ENCODE measurements around the gene EPHA2.
"Not testable (repeated sequence)": the region's sequence is repeated elsewhere in the genome, so short reads cannot be mapped to it uniquely, and the experiment has no call there.

EPHA2 gene

DNA sequence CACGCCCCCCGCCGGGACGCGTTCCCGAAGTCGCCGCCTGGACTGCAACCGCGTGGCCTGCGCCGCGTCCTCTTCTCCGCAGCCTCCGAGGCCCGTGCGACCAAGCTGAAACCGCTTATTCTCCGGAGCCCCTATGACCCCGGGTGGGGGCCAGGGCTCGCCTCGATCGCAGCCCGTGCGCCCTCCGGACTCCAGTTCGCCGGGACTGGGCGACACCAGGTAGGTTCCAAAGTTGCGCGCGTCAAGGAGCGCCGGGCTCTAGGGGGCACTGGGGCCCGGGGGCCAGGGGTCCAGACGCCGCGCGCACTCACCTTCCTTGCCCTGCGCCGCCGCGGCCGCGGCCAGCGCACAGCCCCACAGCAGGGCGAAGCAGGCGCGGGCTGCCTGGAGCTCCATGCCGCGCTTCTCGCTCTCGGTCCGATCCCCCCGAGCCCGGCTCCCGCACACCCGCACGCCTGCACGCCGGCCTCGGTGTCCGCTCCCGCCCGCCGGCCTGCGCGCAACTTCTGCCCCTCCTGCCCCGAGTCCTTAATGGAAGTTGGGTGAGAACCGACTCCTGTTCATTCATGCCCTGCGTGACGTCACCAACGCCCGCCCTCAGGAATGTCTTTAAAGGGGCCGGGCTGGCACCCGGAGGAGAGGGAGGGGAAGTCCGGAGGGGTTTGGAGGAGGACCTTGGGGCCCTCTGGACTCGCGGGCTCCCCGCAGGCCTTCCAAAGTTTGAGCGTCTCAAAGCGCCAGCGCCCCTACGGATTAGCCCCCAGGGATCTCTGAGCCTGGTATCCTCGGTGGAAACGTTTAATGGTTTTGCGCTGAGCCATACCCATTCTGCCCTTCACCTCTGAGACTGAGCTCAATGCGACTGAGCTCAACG, at the start of gene EPHA2:
TSS of gene EPHA2 (minus strand) at position 533 of the 874 bp plus-strand sequence. CDS start at position 396, 137 bp downstream.
- FAIRE-seq = no peak

DNA sequence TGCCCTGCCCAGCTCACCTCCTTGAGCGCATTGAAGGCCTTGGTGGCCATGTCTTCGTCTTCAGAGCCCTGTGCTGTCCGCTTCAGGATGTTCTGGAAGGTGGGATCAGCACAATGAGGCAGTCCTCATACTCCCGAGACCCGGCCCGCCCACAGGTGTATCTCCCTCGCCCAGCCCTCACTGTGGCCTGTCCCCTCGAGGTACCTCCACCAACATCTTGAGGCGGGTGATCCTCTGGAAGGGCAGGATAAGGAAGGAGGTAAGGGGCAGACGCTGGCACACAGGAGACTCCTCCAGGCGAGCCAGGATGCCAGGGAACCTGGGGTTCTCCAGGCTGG, 49.4 kb upstream of the EPHA2 start:
- FAIRE-seq = no peak

DNA sequence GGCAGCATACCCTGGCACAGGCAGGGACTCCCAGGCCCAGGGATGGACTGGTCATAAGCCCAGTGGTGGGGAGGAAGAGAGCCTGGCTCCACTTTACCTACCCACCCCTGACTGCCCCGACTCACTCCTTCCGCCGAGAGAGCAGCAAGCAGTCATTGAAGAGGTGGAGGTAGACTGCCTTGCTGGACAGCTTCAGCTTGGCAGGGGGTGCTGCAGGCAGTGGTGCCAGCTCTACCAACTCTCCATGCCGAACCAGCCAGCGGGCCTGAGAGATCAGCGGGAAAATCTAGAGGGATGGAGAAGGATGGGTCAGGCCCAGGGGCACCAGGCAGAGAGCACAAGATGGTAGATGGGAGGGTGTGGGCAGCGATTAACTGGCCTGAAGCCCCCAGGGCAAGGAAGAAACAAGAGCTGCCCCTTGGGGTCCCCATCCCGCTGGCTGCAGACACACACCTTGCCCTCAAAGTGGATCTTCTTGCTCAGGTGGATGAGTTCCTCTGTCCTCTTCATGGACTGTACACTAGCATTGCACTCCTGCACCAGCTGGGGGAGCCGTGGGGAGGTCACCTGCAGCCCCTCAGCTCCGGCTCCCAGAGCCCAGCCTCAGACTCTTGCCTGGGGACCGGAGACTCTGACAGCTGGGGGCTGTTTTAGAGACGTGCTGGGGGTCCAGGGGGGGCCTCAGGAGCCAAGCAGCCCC, 48.9 kb upstream of the EPHA2 start:
- no peak for FAIRE-seq

DNA sequence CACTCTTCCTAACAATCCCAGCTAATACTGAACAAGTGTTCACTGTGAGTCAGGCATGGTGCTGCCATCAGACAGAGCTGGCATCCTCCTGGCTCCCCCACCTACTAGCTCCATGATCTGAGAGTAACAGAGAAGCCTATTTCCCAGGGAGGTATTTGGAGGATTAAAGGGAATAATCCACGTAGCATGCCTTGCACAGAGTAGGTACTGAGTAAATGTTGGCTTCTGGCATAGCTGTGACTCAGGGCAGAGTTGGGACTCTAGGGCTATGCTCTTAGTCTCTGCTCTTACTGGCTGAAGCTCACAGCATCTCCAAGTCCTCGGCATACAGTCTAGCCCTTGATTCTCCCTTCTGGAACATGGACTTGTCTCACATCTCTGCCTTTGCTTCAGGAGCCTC, 48.3 kb upstream of the EPHA2 start:
- no peak for FAIRE-seq

DNA sequence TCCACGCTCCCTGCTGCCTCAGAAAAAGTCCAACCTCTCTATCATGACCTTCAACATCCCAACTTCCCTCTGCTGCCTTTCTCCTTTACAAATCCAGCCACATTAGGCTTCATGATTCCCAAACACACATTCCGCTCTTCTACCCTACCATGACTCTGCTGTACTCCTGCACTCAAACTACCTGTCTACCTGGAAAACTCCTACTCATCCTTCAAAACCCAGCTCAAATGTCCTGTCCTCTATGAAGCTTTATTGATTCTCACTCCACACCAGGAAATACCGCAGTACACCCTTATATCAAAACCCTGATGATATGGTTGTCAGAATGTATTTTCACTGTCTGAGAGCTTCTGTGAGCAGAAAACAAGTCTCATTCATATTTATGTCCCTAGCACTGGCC, 47.7 kb upstream of the EPHA2 start:
- FAIRE-seq = no peak

DNA sequence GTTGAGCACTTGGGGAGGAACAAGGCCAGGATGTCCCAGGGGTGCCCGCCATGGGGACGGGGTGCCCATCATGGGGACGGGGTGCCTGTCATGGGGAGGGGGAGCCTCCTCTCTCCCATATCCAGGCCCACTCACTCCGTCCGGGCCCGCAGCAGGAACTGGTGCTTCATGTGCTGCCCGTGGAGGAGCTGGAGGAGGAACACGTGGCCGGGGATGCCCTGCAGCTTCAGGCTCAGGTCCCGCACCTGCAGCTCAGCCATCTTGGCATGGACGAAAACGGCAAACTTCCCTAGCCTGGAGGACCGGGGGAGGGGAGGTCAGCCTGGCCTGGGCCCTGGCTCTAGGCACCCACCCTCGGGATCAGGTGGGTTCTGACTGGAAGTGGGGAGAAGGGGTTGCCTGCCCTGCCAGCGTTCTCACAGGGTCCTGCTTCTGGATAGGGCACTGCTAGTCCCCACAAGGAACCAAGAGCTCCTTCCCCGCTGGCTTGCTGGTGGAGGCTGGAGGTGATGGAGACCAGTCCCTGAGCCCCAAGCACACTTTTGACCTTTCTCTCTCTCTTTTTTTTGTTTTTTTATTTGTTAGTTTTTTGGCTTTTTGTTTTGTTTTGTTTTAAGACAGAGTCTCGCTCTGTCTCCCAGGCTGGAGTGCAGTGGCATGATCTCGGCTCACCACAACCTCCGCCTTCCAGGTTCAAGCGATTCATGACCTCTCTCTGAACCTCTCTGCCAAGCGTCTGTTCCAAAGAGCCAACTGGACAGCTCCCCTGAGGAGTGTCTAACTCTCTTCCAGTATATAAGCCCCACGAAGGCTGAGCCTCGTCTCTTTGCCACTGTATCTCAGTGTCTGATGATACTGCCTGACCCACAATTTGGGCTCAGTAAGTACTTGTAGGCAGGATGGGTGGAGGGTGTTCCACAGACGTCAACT, 46.7 kb upstream of the EPHA2 start:
- no peak for FAIRE-seq

DNA sequence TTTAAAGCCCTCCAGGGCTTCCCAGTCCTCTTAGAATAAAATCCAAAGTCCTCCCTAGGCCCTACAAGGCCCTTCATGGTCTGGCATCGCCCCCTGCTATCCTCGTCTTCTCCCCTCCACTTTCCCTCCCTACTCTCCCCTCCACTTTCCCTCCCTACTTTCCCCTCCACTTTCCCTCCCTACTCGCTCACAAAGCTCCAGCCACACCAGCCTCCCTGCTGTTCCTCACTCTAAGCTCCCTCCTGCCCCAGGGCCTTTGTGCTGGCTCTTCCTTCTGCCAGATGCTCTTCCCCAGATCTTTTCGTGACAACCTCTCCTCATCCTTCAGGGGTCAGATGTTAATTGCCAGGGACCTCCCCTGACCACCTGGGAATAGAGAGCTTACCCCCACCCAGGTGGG, 43.8 kb upstream of the EPHA2 start:
- no peak for FAIRE-seq

DNA sequence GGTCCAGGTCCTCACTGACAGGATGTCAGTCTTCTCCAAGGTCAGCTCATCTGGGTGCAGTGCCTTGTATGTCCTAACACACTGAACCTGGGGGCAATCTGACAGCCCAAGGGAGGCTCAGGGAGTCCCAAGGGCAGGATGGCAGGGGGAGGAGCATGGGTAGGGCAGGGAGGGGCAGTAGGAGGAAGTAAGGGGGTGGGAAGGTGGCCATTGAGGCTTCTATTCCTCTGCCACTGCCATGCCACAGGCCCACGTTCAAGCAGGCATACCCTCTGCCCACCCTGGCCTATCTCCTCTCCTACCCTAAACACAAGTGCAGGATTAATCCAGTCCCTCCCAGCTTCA, 43.3 kb upstream of the EPHA2 start:
- no peak for FAIRE-seq

DNA sequence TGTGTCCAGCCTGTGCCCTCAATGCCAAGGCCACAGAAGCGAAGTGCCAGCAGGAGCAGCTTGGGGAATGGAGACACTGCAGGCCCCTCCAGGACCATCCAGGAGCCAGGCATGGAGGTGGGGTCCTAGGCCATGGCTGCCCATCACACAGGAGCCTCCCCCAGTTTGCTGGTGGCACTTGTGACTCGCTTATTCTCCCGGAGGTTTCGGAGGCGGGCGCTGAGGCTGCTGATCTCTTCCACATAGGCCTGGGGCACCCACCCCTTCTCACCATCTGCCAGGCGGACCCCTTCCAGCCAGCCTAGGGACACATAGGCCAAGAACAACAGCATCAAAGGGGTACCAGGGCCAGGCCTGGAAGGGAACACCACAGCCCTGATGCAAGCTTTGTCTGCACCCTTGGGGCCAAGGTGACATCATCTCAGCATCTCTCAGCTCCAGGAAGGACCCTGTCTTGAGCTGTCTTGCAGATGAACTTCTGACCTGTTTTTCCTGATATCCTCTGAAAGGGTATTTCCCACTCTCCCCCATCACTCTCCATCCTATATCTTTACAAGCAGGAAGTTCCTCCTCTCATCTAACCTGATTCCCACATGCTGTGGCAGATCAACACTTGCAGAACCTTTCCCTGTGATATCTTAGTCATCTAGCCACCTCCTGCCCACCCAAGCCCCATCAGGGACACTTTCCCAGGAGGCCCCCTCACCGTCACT, 42.7 kb upstream of the EPHA2 start:
- no peak for FAIRE-seq

DNA sequence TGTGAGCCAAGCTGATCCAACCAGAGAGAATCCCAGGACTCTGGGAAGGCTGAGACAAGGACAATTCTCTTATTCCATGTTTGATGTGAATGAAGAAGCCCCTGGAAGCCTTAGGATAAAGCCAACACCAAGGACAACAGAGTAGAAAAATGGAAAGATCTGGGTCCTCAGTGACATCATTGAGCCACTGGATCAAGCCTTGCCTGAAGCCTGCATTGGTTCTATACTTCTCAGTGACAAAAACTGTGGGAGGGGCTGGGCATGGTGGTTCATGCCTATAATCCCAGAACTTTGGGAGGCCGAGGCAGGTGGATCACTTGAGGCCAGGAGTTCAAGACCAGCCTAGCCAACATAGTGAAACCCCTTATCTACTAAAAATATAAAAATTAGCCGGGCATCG, 41.0 kb upstream of the EPHA2 start:
- no peak for FAIRE-seq

DNA sequence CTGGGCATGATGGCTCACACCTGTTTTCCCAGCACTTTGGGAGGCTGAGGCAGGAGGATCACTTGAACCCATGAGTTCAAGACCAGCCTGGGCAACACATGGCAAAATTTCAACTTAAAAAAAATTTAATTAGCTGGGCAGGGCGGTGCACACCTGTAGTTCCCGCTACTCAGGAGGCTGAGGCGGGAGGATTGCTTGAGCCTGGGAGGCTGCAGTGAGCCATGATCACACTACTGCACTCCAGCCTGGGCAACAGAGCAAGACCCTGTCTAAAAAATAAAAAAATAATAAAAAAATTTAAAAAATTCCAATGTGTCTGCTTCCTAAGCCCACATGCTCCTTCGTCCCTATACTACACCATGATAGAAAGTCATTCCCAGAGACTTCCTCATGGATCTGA, 40.3 kb upstream of the EPHA2 start:
- FAIRE-seq = not testable (repeated sequence)

DNA sequence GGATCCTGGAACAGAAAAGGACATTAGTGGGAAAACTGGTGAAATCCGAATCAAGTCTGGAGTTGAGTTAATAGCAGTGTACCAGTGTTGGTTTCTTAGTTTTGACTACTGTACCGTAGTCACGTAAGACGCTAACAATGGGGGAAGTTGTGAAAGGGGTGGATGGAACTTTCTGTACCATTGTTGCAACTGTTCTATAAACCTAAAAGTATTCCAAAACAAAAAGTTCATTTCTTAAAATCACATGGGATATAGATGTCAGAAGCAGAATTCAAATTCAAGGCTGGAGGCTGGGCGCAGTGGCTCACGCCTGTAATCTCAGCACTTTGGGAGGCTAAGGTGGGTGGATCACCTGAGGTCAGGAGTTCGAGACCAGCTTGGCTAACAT, 39.6 kb upstream of the EPHA2 start:
- FAIRE-seq = no peak

DNA sequence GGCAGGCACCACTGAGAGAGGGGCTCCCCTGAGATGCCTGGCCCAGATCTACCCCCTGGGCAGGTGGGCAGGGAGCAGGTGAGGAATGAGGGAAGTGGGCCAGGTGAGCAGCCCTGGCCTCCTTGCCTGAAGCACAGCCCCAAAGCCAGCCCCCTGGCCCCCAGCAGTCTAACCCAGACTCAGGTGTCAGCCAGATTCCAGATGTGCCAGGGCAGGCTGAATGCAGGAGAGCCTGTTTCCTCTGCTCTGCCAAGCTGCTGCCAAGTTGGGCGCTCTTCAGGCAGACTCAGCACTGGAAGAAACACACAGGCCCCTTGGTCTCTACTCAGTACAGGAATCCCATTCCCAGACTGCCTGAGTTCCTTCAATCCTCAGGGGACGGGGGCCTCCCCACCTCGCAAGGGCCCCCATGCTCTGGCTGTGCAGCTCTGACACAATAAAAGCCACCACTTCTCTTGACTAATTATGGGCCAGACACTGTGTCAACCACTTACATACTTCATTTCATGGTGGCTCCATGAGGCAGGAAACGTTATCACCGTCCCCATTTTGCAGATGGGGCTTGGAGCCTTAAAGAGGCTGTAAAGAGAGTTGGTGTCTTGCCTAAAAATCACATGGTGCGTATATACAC, 36.2 kb upstream of the EPHA2 start:
- FAIRE-seq = no peak

DNA sequence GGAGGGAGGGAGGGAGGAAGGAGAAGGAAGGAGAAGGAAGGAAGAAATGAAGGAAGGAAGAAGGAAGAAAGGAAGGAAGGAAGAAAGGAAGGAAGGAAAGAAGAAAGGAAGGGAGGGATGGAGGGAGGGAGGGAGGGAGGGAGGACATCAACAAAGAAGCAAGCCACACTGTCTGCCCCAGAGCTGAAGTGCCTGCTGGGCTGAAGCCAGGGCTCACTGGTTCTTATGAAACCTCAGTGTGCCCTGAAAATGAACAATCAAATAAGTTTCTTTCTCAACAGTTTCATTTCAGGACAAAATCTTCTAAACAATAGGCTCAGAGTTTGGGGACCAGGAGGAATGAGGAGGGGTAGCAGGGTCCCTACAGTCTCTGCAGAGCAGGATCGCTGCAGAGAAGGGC, 35.4 kb upstream of the EPHA2 start:
- FAIRE-seq = no peak

DNA sequence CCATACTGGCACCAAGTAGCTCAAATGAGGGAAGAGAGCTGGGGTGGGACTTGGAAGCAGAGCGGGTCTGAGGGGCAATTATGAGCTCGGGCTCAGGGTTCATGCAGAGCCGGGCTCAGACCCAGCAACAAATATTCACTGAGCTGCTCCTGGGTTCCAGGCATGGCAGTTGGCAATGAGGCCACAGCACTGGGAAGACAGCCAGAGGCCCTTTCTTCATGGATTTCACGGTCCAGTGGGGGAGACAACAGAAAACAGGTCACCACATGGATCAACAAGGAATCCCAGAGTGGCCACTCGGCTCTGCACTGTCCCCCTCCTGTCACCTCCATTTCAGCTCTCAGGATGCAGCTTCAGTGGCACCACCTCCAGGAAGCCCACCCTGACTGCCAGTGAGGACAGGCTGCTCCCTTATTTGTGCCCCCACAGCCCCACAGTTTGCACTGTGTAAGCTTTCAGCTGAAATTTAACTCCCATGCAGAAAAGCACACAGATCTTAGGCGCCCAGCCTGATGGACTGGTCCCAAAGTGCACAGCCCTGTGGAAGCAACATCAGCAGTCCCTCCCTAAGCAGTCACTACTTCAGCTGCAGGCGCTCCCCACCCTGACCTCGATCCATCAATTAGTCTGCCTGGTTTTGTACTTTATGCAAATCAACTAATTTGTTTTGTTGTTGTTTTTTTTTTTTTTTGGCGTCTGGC, 34.2 kb upstream of the EPHA2 start:
- peak; percentile 21 for FAIRE-seq

DNA sequence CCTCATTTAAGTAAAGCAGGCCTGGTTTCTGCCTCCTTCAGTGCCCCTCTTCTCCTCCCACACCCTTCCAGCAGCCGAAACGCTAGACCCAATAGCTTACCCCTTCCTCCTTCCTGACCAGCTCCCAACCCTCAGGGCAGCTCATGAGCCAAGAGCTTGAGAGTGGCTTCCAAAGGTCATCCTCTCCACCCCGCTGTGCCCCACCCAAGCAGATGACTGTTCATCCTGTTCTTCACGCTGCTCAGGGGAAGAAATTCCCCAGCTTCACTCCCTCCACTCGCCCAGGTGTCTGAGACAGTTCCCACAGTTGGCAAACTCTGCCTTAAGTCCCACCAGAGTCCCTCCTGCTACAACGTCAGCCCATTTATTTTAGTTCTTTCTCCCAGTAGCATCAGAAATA, 33.1 kb upstream of the EPHA2 start:
- FAIRE-seq = no peak

DNA sequence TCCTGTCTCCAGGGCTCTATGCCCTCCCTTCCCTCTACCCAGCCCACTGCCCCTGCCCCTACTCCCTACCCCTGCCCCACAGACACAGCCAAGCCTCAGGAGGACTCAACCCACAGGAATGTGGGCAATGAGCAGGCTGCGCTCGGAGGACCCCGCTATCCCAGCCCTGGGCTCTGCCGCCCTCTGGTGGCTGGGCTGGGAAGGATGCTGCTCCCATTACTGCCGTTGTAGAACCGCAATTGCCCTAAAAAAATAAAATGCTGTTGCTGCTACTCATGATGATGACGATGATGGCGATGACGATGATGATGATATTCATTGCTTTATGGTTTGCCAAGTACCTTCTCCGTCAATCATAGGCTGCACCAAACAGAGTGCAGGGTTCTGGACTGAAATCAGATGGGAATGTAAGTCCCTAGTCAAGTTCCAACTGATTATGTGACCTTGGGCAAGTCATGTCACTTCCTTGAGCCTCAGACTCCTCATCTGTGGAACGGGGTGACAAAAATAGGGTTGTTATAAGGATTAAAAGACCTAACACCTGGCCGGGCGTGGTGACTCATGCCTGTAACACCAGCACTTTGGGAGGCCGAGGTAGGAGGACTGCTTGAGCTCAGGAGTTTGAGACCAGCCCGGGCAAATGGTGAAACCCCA, 32.0 kb upstream of the EPHA2 start:
- FAIRE-seq = no peak

DNA sequence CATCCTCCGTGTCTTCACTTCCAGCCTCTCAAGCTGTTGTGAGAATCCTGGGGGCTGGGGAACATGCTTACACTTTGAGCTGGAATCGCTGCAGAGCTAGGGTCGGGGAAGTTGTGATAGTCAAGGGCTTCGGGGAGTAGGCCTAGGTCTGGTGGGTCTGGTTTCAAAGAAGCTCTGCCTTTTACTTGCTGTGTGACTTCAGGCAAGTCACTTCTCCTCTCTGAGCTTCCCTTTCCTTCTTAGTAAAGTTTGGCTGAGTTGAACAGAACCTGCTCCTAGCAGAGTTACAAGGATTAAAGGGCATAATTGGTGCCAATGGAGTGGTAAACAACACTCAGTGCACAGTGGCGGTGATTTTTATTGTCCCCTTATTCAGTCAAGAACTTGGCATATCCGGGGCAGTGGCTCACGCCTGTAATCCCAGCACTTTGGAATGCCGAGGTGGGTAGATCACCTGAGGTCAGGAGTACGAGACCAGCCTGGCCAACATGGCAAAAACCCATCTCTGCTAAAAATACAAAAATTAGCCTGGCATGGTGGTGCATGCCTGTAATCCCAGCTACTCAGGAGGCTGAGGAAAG, 30.9 kb upstream of the EPHA2 start:
- FAIRE-seq = no peak

DNA sequence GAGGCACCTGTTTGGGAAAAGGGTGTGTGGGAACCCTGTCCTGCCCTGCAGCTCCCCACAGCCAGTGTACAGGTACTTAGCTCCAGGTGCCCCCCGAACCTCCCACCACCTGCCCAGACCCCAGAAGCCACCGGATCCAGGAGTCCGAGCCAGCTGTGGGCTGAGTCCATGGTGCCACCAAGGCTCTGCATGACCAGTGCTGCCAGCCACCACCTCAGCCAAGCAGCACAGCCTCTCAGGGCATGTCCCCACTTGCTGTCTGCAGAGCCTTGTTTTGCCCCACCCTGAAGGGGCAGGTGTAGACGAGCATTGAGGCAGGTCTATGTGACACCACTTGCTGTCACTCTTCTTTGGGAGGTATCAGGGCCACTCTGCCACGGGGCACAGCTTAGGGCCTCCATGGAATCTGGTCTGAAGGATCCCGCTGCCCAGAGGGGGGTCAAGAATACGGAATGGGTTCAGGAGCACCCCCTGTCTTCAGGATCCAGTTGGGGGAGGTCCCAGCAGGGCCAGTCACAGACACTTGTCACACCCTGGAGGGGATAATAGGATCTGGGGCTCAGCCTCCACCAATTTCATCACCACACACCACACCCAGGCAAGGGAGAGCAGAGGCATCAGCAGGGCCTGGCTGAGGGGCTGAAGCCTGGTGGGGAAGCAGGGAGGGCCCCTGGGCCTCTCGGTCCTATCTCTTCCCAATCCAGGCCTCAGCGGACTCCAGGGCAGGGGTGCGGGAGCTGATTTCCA, 28.9 kb upstream of the EPHA2 start:
- no peak for FAIRE-seq

Data from endometrium (tissue), 2 donors.